HEK293 (cell line): ENCODE measurements around the gene PDZD2.

Experiments
- CTCF ChIA-PET: fragments of 350-600 bp; formaldehyde crosslinking; extraction: SDS; loops from one replicate; lab custom pipeline; 2021; ENCODE audit warnings: antibody characterized with exemption; lab: Yijun Ruan, JAX
- POLR2A ChIA-PET: fragments of 300-600 bp; formaldehyde crosslinking; extraction: SDS; loops from one replicate; lab custom pipeline; 2020; ENCODE audit warnings: antibody characterized with exemption, inconsistent platforms; lab: Yijun Ruan, JAX
- H3K27ac ChIP-seq: fragments of 200-500 bp; sonication (Bioruptor generic); 2 replicates; pipeline ENCODE4 v1.5.1; 2014; ENCODE audit warnings: low read depth, low read length, control low read depth, inconsistent platforms; ENCODE audit errors: extremely low read depth
- H3K36me3 ChIP-seq, 2 experiments: fragments of 200-500 bp in 1 of 2; sonication (Bioruptor generic) in 1 of 2; 1 replicate in 1 of 2; 2 replicates in 1 of 2; pipeline ENCODE4 v1.5.1; 2014 to 2017; ENCODE audit warnings: inconsistent platforms in 2 of 2, low read length in 2 of 2; ENCODE audit not compliant: control insufficient read depth in 2 of 2, insufficient read depth in 1 of 2
- H3K4me1 ChIP-seq: fragments of 200-500 bp; sonication (Bioruptor generic); 2 replicates; pipeline ENCODE4 v1.5.1; 2014; ENCODE audit warnings: mild to moderate bottlenecking, low read length, inconsistent platforms; ENCODE audit not compliant: control insufficient read depth, insufficient read depth
- H3K4me3 ChIP-seq: 2 replicates; pipeline ENCODE4 v1.5.1; 2011; ENCODE audit warnings: low read depth, mild to moderate bottlenecking, control low read depth, low read length, moderate library complexity
- H3K9me3 ChIP-seq: fragments of 200-500 bp; sonication (Bioruptor generic); 2 replicates; pipeline ENCODE4 v1.5.1; 2014; ENCODE audit warnings: low read depth, low read length, inconsistent platforms; ENCODE audit not compliant: control insufficient read depth, insufficient read depth
- IKZF3 ChIP-seq: fragments of 450-650 bp; IDR thresholded peaks from 2 replicates; pipeline ENCODE4 v1.5.0; 2018; ENCODE audit warnings: missing biosample characterization, mild to moderate bottlenecking, missing genetic modification characterization, moderate library complexity
- MZF1 ChIP-seq: fragments of 450-650 bp; formaldehyde crosslinking; IDR thresholded peaks from 2 replicates; pipeline ENCODE4 v1.5.1; 2017; ENCODE audit warnings: missing biosample characterization, missing genetic modification characterization, borderline replicate concordance
- PRDM1 ChIP-seq: fragments of 450-650 bp; formaldehyde crosslinking; IDR thresholded peaks from 2 replicates; pipeline ENCODE4; 2016; ENCODE audit warnings: missing biosample characterization, missing genetic modification characterization
- ZBTB8A ChIP-seq: fragments of 450-650 bp; formaldehyde crosslinking; IDR thresholded peaks from 2 replicates; pipeline ENCODE4 v1.5.1; 2016; ENCODE audit warnings: missing biosample characterization, missing genetic modification characterization
- ZNF121 ChIP-seq: fragments of 450-650 bp; formaldehyde crosslinking; IDR thresholded peaks from 2 replicates; pipeline ENCODE4 v1.5.1; 2016; ENCODE audit warnings: missing biosample characterization, missing genetic modification characterization
- ZNF341 ChIP-seq: fragments of 450-650 bp; formaldehyde crosslinking; IDR thresholded peaks from 2 replicates; pipeline ENCODE4; 2016; ENCODE audit warnings: low read depth, missing biosample characterization, missing genetic modification characterization
- ZNF510 ChIP-seq: fragments of 450-650 bp; formaldehyde crosslinking; IDR thresholded peaks from 2 replicates; pipeline ENCODE4 v1.5.1; 2018; ENCODE audit warnings: mild to moderate bottlenecking, missing genetic modification characterization, missing biosample characterization; ENCODE audit not compliant: insufficient replicate concordance
- ZNF600 ChIP-seq: fragments of 450-650 bp; formaldehyde crosslinking; IDR thresholded peaks from 2 replicates; pipeline ENCODE4 v1.5.1; 2016; ENCODE audit warnings: missing biosample characterization, missing genetic modification characterization
- TF ChIP-seq, protein P1 (sequence below): fragments of 450-650 bp; formaldehyde crosslinking; IDR thresholded peaks from 2 replicates; pipeline ENCODE4 v1.5.1; 2016; ENCODE audit warnings: missing biosample characterization, missing genetic modification characterization
- TF ChIP-seq, protein P2 (sequence below): fragments of 450-650 bp; formaldehyde crosslinking; IDR thresholded peaks from 2 replicates; pipeline ENCODE4 v1.5.1; 2017; ENCODE audit warnings: missing biosample characterization, missing genetic modification characterization
- TF ChIP-seq, protein P3 (sequence below): fragments of 450-650 bp; formaldehyde crosslinking; IDR thresholded peaks from 2 replicates; pipeline ENCODE4 v1.5.1; 2016; ENCODE audit warnings: missing biosample characterization, missing genetic modification characterization, low read depth
- TF ChIP-seq, protein P4 (sequence below): fragments of 450-650 bp; formaldehyde crosslinking; IDR thresholded peaks from 2 replicates; pipeline ENCODE4 v1.5.1; 2016; ENCODE audit warnings: missing biosample characterization, missing genetic modification characterization

PDZD2 gene

DNA sequence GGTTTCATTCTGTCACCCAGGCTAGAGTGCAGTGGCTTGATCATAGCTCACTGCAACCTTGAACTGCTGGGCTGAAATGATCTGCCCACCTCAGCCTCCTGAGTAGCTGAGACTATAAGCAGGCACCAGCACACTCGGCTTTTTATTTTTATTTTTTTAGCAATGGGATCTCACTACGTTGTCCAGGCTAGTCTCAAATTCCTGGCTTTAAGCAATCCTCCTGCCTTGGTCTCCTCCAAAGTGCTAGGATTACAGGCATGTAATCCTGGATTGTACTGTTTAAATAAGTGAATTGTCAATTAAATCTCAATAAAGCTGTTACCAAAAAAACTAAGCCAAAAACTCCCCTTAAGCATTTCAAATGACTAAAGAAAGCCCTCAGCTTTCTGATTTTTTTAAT is 516.3 kb downstream of the PDZD2 start:
- Histone ChIP-seq H3K4me1 (peaks cover 23% of the 10 kb centered on the region; the same call in 1 of the 2 replicates), H3K36me3 (peaks cover 0 to 8% of the 10 kb centered on the region in 2 experiments; a peak in 2 of 3 replicates), H3K27ac (no peak overlapping the region), H3K4me3 (no peak overlapping the region), H3K9me3 (no peaks in the 10 kb centered on the region)
- ChIA-PET CTCF (interaction anchor here (0.6 kb wide), 1 partner anchor 1724 kb away, joined by 3 read pairs; no protein-coding TSS in a partner anchor), POLR2A (interaction anchor here (0.7 to 1.3 kb wide), 3 partner anchors 19 to 245 kb away, joined by 3 to 4 read pairs (median 4); partner anchors contain the start of gene GOLPH3)
- TF ChIP-seq ZNF121 (tag by site-specific recombination): peak; percentile 88
- TF ChIP-seq, protein P1, sequence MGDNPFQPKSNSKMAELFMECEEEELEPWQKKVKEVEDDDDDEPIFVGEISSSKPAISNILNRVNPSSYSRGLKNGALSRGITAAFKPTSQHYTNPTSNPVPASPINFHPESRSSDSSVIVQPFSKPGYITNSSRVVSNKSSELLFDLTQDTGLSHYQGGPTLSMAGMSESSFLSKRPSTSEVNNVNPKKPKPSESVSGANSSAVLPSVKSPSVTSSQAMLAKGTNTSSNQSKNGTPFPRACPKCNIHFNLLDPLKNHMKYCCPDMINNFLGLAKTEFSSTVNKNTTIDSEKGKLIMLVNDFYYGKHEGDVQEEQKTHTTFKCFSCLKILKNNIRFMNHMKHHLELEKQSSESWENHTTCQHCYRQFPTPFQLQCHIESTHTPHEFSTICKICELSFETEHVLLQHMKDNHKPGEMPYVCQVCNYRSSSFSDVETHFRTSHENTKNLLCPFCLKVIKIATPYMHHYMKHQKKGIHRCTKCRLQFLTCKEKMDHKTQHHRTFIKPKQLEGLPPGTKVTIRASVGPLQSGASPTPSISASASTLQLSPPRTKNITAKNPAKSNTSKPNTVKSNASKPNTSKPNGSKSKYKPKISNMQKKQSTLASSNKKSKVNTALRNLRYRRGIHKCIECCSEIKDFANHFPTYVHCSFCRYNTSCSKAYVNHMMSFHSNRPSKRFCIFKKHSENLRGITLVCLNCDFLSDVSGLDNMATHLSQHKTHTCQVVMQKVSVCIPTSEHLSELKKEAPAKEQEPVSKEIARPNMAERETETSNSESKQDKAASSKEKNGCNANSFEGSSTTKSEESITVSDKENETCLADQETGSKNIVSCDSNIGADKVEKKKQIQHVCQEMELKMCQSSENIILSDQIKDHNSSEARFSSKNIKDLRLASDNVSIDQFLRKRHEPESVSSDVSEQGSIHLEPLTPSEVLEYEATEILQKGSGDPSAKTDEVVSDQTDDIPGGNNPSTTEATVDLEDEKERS (tag by site-specific recombination): no peak

DNA sequence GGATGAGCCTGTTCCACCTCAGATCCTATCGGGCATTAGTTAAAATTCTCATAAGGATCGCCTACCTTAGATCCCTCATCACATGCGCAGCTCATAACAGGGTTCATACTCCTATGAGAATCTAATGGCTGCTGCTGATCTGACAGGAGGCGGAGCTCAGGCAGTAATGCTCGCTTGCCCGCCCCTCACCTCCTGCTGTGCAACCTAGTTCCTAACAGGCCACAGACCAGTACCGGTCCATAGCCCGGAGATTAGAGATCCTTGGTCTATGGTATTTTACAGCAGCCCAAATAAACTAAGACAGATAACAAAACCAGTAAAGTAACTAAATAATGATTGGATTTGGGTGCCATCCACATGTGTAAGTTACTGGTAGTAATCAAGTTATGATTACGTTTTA is 517.7 kb downstream of the PDZD2 start:
- POLR2A ChIA-PET: no interaction called here
- peaks cover 0 to 9% of the 10 kb centered on the region in 2 experiments; a peak in 2 of 3 replicates for H3K36me3 ChIP-seq
- no peak overlapping the region for H3K27ac ChIP-seq
- no peaks in the 10 kb centered on the region for H3K9me3 ChIP-seq
- TF ChIP-seq, protein P2, sequence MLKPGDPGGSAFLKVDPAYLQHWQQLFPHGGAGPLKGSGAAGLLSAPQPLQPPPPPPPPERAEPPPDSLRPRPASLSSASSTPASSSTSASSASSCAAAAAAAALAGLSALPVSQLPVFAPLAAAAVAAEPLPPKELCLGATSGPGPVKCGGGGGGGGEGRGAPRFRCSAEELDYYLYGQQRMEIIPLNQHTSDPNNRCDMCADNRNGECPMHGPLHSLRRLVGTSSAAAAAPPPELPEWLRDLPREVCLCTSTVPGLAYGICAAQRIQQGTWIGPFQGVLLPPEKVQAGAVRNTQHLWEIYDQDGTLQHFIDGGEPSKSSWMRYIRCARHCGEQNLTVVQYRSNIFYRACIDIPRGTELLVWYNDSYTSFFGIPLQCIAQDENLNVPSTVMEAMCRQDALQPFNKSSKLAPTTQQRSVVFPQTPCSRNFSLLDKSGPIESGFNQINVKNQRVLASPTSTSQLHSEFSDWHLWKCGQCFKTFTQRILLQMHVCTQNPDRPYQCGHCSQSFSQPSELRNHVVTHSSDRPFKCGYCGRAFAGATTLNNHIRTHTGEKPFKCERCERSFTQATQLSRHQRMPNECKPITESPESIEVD (tag by site-specific recombination): peak; percentile 43; the same call in 1 of the 2 replicates
- TF ChIP-seq IKZF3 (tag by site-specific recombination): no peak
- CTCF ChIA-PET: interaction anchor here (0.6 kb wide), 1 partner anchor 13 kb away, joined by 4 read pairs; no protein-coding TSS in a partner anchor
- H3K4me1 ChIP-seq: peaks cover 25% of the 10 kb centered on the region; the same call in 1 of the 2 replicates
- H3K4me3 ChIP-seq: no peak overlapping the region

DNA sequence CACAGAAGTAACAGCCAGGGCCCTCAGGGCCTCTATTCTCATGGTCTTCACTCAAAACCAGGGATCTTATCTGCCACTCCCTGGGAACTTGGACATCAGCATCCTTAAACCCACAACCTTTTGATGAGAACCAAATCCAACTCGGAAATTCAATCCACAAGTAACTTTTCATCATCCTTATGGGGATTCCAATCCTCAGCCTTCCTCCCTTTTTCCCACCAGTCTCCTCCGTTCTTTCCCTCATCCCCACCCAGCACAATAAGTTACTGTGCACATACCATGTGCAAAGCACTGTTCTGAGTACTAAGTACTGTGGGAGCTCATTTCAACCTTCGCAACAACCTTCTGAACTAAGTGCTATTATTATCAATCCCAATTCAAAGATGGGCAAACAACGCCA is 518.1 kb downstream of the PDZD2 start:
- H3K36me3 ChIP-seq: peaks cover 0 to 12% of the 10 kb centered on the region in 2 experiments; a peak in 2 of 3 replicates
- no peak overlapping the region for H3K4me3 ChIP-seq
- peaks cover 25% of the 10 kb centered on the region; the same call in 1 of the 2 replicates for H3K4me1 ChIP-seq
- ChIA-PET CTCF (interaction anchor here (1.0 kb wide), 1 partner anchor 61 kb away, joined by 3 read pairs; no protein-coding TSS in a partner anchor), POLR2A (interaction anchor here (1.4 kb wide), 1 partner anchor 17 kb away, joined by 6 read pairs; the partner anchor contains the start of gene GOLPH3)
- no peak overlapping the region for H3K27ac ChIP-seq
- TF ChIP-seq MZF1: peak; percentile 85
- TF ChIP-seq ZBTB8A (tag by site-specific recombination): no peak
- TF ChIP-seq, protein P3, sequence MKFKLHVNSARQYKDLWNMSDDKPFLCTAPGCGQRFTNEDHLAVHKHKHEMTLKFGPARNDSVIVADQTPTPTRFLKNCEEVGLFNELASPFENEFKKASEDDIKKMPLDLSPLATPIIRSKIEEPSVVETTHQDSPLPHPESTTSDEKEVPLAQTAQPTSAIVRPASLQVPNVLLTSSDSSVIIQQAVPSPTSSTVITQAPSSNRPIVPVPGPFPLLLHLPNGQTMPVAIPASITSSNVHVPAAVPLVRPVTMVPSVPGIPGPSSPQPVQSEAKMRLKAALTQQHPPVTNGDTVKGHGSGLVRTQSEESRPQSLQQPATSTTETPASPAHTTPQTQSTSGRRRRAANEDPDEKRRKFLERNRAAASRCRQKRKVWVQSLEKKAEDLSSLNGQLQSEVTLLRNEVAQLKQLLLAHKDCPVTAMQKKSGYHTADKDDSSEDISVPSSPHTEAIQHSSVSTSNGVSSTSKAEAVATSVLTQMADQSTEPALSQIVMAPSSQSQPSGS: no peak
- TF ChIP-seq ZNF600 (tag by site-specific recombination): peak; percentile 21; the same call in 1 of the 2 replicates
- TF ChIP-seq ZNF341 (tag by site-specific recombination): peak; percentile 66
- H3K9me3 ChIP-seq: no peaks in the 10 kb centered on the region

DNA sequence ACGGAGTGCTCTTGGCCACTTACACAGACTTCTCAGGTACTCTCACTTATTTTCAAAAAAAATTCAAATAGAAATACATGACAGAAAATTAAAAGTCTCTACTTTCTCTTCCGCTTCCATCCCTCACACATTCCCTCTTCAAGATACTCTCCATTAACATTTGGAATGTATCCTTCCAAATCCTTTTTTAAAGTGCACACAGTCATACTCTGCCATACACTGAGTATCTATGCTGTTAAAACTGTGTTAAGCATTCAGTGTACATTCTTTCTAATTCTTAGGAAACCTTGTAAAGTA is 519.7 kb downstream of the PDZD2 start:
- ChIA-PET POLR2A (interaction anchor here (1.3 to 1.4 kb wide), 2 partner anchors 12 to 16 kb away, joined by 3 to 6 read pairs; partner anchors contain the start of gene GOLPH3), CTCF (no interaction called here)
- no peak overlapping the region for H3K27ac ChIP-seq
- peaks cover 25% of the 10 kb centered on the region; the same call in 1 of the 2 replicates for H3K4me1 ChIP-seq
- no peak overlapping the region for H3K4me3 ChIP-seq
- TF ChIP-seq PRDM1 (tag by site-specific recombination) (peak; percentile 94), ZNF510 (tag by site-specific recombination) (no peak)
- TF ChIP-seq, protein P4, sequence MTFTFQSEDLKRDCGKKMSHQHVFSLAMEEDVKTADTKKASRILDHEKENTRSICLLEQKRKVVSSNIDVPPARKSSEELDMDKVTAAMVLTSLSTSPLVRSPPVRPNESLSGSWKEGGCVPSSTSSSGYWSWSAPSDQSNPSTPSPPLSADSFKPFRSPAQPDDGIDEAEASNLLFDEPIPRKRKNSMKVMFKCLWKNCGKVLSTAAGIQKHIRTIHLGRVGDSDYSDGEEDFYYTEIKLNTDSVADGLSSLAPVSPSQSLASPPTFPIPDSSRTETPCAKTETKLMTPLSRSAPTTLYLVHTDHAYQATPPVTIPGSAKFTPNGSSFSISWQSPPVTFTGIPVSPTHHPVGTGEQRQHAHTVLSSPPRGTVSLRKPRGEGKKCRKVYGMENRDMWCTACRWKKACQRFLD (tag by site-specific recombination): no peak
- peaks cover 0 to 13% of the 10 kb centered on the region in 2 experiments; a peak in 2 of 3 replicates for H3K36me3 ChIP-seq
- no peaks in the 10 kb centered on the region for H3K9me3 ChIP-seq
